ENCODE results near the gene EML1.

GRCh38 chr14:99908653-99909250, 115.5 kb downstream of the EML1 start:
- no peak for TF ChIP-seq CTCF (IDR thresholded peaks at IDR 0.05)
- no peak for TF ChIP-seq POLR2A (IDR thresholded peaks at IDR 0.05)

Measured in right lobe of liver (tissue), 4 donors.